Neutrophil (primary cell): ENCODE results near the gene SIGLEC11.

Experiments
- H3K27ac ChIP-seq: fragments of 200-600 bp; sonication (generic); 2 replicates; pipeline ENCODE4 v1.5.1; 2016; ENCODE audit warnings: mild to moderate bottlenecking, moderate library complexity
- H3K27me3 ChIP-seq: fragments of 200-600 bp; sonication (generic); 2 replicates; pipeline ENCODE4 v1.6.0; 2016; ENCODE audit warnings: mild to moderate bottlenecking
- H3K36me3 ChIP-seq: fragments of 200-600 bp; sonication (generic); 2 replicates; pipeline ENCODE4 v1.5.1; 2017
- H3K4me1 ChIP-seq, 2 experiments: fragments of 200-600 bp in 1 of 2; sonication (generic) in 1 of 2; 1 replicate in 1 of 2; 2 replicates in 1 of 2; pipeline versions ENCODE4 v1.5.1 to v1.6.1; 2013 to 2016; ENCODE audit warnings: low read depth in 1 of 2, low read length in 1 of 2, mild to moderate bottlenecking in 1 of 2, moderate library complexity in 1 of 2; ENCODE audit not compliant: control insufficient read depth in 1 of 2, insufficient read depth in 1 of 2
- H3K4me3 ChIP-seq, 2 experiments: fragments of 200-600 bp in 1 of 2; sonication (generic) in 1 of 2; 1 replicate in 1 of 2; 2 replicates in 1 of 2; pipeline ENCODE4 v1.5.1; 2013 to 2016; ENCODE audit warnings: low read depth in 1 of 2, low read length in 1 of 2, mild to moderate bottlenecking in 1 of 2, moderate library complexity in 1 of 2
- H3K9me3 ChIP-seq: fragments of 200-600 bp; sonication (generic); 2 replicates; pipeline ENCODE4 v1.5.1; 2016
- CTCF ChIP-seq: fragments of 200-600 bp; sonication (generic); IDR thresholded peaks from 2 replicates; pipeline ENCODE4 v1.5.1; 2016; ENCODE audit warnings: antibody characterized with exemption

Gene SIGLEC11

DNA sequence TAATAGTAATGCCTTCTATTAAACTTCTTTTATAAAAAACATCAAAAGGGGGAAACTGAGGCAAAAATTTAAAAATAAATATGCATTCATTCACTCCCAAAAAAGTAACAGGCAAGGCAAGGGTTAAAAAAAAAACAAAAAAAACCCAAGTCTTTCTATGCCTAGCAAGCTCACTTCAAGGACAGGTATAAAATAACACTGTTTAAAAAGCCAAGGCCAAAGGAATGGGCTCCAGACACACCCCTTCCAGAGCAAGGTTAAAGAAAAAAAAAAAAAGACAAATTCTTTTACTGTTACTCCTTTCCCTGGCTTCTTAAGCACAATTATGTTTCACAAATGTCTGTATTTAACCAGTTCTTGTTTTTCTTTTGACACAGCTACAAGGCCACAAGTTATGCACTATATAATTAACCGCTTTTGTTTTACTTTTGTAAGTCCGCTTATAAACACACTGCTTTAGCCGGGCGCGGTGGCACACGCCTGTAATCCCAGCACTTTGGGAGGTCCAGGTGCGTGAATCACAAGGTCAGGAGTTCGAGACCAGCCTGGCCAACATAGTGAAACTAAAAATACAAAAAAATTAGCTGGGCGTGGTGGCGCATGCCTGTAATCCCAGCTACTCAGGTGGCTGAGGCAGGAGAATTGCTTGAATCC is 3.6 kb downstream of the SIGLEC11 start:
- H3K4me3 ChIP-seq, result no peak overlapping the region
- TF ChIP-seq CTCF, result no peak

DNA sequence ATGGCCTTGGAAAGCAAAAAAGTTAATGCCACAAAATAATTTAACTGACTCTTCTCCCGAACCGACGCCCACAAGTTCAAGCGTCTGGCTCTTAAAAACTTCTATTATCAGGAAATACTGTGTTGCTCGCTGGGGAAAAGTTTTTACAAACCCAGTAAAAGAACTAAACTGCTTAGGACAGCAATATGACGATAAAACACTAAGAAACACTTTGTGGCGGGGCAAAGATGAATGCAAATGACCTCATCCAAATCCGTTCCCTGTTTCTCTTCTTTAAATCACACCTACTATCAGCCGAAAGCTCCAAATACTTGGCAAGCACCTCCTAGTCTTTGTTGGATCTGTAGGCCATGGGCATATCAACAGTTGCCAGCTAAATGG is 4.9 kb downstream of the SIGLEC11 start:
- Histone ChIP-seq H3K36me3 (no peaks in the 10 kb centered on the region), H3K27me3 (no peaks in the 10 kb centered on the region), H3K9me3 (no peaks in the 10 kb centered on the region), H3K4me3 (no peak overlapping the region), H3K4me1 (peaks cover 20 to 21% of the 10 kb centered on the region in 2 experiments), H3K27ac (no peak overlapping the region)
- TF ChIP-seq CTCF, result no peak

More for the DNA sequence above, 3.6 kb downstream of the SIGLEC11 start:
- Histone ChIP-seq H3K36me3 (no peaks in the 10 kb centered on the region), H3K9me3 (no peaks in the 10 kb centered on the region), H3K27me3 (no peaks in the 10 kb centered on the region), H3K4me1 (peaks cover 20 to 21% of the 10 kb centered on the region in 2 experiments), H3K27ac (no peak overlapping the region)

GRCh38 chr19:49954933-49955332 is 6.0 kb downstream of the SIGLEC11 start:
- Histone ChIP-seq H3K9me3 (no peaks in the 10 kb centered on the region), H3K4me3 (no peak overlapping the region), H3K27ac (no peak overlapping the region), H3K27me3 (no peaks in the 10 kb centered on the region), H3K36me3 (no peaks in the 10 kb centered on the region), H3K4me1 (peaks cover 20 to 21% of the 10 kb centered on the region in 2 experiments)
- no peak for TF ChIP-seq CTCF

DNA sequence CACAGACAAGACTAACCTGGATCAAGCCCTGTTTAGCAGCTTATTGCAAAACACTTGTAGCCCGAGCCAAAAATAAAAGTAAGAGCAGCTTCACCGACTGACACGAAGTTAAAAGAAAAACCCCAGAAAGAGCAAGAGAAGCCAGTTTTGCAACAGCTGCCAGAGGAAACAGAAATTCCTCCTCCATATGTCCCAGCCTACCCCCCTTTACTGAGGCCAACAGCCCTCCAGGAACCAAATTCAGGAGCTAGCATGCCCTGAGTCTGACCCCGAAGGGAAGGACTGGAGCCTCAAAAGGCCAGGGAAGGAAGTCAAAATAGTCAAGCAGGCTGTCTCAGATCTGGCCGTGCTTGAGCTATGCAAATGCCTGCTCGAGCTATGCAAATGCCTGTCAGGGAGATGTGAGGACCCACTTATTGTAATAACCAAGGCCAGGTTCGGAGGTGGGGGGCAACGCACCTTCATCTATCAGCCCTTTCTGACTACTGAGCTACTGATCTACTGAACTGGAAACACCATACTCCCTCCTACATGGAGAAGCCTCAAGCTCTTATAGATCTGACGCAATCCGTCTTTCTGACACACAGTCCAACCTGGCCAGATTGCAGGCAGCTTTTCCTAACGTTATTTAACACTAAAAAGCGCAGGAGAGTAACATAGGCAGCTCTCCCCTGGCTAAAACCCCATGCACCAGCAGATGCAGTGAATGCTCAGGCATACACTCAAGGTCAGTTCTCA is 6.7 kb downstream of the SIGLEC11 start:
- H3K9me3 ChIP-seq, result no peaks in the 10 kb centered on the region
- no peak for TF ChIP-seq CTCF
- no peaks in the 10 kb centered on the region for H3K36me3 ChIP-seq
- H3K4me1 ChIP-seq, result peaks cover 20 to 21% of the 10 kb centered on the region in 2 experiments
- H3K4me3 ChIP-seq, result no peak overlapping the region
- H3K27ac ChIP-seq, result peak overlapping the region; percentile 16
- H3K27me3 ChIP-seq, result no peaks in the 10 kb centered on the region

DNA sequence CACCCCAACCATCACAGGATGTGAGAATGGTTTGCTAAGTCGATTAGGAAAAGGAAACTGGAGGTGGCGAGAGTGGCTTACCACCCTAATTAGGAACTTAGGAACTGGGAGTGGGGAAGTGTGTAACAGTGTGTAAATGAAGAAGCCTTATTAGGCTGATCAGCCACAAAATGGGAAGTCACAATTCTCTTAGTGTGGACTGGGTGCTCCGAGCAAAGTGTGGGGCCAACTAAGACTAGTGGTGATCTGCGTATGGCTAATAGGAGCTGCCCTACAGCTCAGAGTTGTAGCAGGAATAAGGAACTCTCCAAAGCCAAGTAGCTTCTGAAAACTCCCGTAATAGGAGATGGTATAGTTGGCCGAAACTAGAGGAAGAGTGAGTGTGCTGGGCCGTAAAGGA is 7.6 kb downstream of the SIGLEC11 start:
- Histone ChIP-seq H3K4me3 (no peak overlapping the region), H3K36me3 (no peaks in the 10 kb centered on the region), H3K9me3 (no peaks in the 10 kb centered on the region), H3K27me3 (no peaks in the 10 kb centered on the region), H3K4me1 (peaks cover 20 to 21% of the 10 kb centered on the region in 2 experiments), H3K27ac (peak overlapping the region; percentile 6)
- TF ChIP-seq CTCF, result no peak
